ENCODE results near the gene NUDT7. TPM values are rescaled to one million over a fixed set of nuclear protein-coding genes. Genes with fewer than 3 reads are reported as not detected.
A peak's percentile ranks its signal among the peaks of the same experiment; 100 is the strongest.

The NUDT7 gene
- total RNA-seq (10 to 100 TPM; 15.3 to 62.6 (median 32.9) TPM), polyA plus RNA-seq (10 to 100 TPM; 24.7 to 58.8 (median 41.8) TPM)
- long read RNA-seq, donor 1, transcript NUDT7-202 (3 exons, 930 nt), result major isoform, 13 of 25 reads
- long read RNA-seq, donor 1, transcript NUDT7-201 (4 exons, 1,096 nt), result minor isoform, 7 of 25 reads
- long read RNA-seq, donor 1, partial matches to known transcripts, result 0 of 25 reads
- long read RNA-seq, donor 1, other reads (novel, unspliced or antisense), result 0 of 25 reads
- long read RNA-seq, donor 2, partial matches to known transcripts, result 0 of 11 reads
- long read RNA-seq, donor 2, other reads (novel, unspliced or antisense), result 0 of 11 reads
- long read RNA-seq, donor 3, transcript NUDT7-201 (4 exons, 1,096 nt), result major isoform, 5 of 15 reads
- long read RNA-seq, donor 3, partial matches to known transcripts, result 0 of 15 reads
- long read RNA-seq, donor 3, other reads (novel, unspliced or antisense), result 0 of 15 reads
- long read RNA-seq, donor 4, transcript NUDT7-205 (5 exons, 899 nt), result minor isoform, 5 of 33 reads
- long read RNA-seq, donor 4, transcript NUDT7-202 (3 exons, 930 nt), result major isoform, 18 of 33 reads
- long read RNA-seq, donor 4, transcript NUDT7-201 (4 exons, 1,096 nt), result minor isoform, 8 of 33 reads
- long read RNA-seq, donor 4, partial matches to known transcripts, result 0 of 33 reads
- long read RNA-seq, donor 4, other reads (novel, unspliced or antisense), result 1 of 33 reads
- long read RNA-seq, donor 5, transcript NUDT7-202 (3 exons, 930 nt), result major isoform, 19 of 50 reads
- long read RNA-seq, donor 5, transcript NUDT7-205 (5 exons, 899 nt), result minor isoform, 14 of 50 reads
- long read RNA-seq, donor 5, transcript NUDT7-201 (4 exons, 1,096 nt), result minor isoform, 10 of 50 reads
- long read RNA-seq, donor 5, partial matches to known transcripts, result 1 of 50 reads
- long read RNA-seq, donor 5, other reads (novel, unspliced or antisense), result 4 of 50 reads
- long read RNA-seq, donor 6, transcript NUDT7-202 (3 exons, 930 nt), result major isoform, 10 of 16 reads
- long read RNA-seq, donor 6, partial matches to known transcripts, result 0 of 16 reads
- long read RNA-seq, donor 6, other reads (novel, unspliced or antisense), result 1 of 16 reads
- long read RNA-seq, donor 7, partial matches to known transcripts, result 0 of 5 reads
- long read RNA-seq, donor 7, other reads (novel, unspliced or antisense), result 0 of 5 reads
- long read RNA-seq, donor 8, transcript NUDT7-202 (3 exons, 930 nt), result major isoform, 8 of 11 reads
- long read RNA-seq, donor 8, partial matches to known transcripts, result 0 of 11 reads
- long read RNA-seq, donor 8, other reads (novel, unspliced or antisense), result 0 of 11 reads
- long read RNA-seq, donor 9, transcript NUDT7-202 (3 exons, 930 nt), result major isoform, 9 of 15 reads
- long read RNA-seq, donor 9, partial matches to known transcripts, result 0 of 15 reads
- long read RNA-seq, donor 9, other reads (novel, unspliced or antisense), result 0 of 15 reads
- long read RNA-seq, donor 10, partial matches to known transcripts, result 0 of 3 reads
- long read RNA-seq, donor 10, other reads (novel, unspliced or antisense), result 0 of 3 reads

- WGBS, 4 donors, result 0 to 1% (median 1%) methylated on average over 8 to 55 of the region's 55 CpGs
- Histone ChIP-seq H3K27ac (peak within 1 kb of the TSS; percentile 77 to 95 (median 84)), H3K4me1 (replicated peaks in 1 of 2) (peaks cover 7 to 15% of the 10 kb centered on the region in 2 donors), H3K4me3 (peak within 1 kb of the TSS; percentile 36 to 83 (median 57)), H3K9me3 (replicated peaks in 1 of 3) (no peaks in the 10 kb centered on the region), H3K36me3 (replicated peaks in 1 of 2) (no peaks in the 10 kb centered on the region), H3K27me3 (no peaks in the 10 kb centered on the region)
- DNase-seq, result peak; percentile 99 to 100 (median 99)
- TF ChIP-seq CTCF (IDR thresholded peaks at IDR 0.05), result peak in 3 of 6 experiments; percentile 7 to 11 (median 9)
- TF ChIP-seq POLR2A (IDR thresholded peaks at IDR 0.05), result peak; percentile 62 to 89
- intact Hi-C loops (cut with DNase I), result no loop called here
These were observed at the start of gene NUDT7 for GRCh38 chr16:77722309-77723107. Gene NUDT7 (plus strand): TSS chr16:77722514. CDS start chr16:77722583, 69 bp downstream.

- H3K27me3 ChIP-seq, result no peaks in the 10 kb centered on the region
- 45 to 49% (median 47%) methylated on average over 4 of the region's 4 CpGs for WGBS, 4 donors
- no peak overlapping the region for H3K4me3 ChIP-seq
- no peak for TF ChIP-seq CTCF (IDR thresholded peaks at IDR 0.05)
- no peak for TF ChIP-seq POLR2A (IDR thresholded peaks at IDR 0.05)
- no peak overlapping the region for H3K27ac ChIP-seq
- no peaks in the 10 kb centered on the region for H3K9me3 ChIP-seq (replicated peaks in 1 of 3)
- H3K36me3 ChIP-seq (replicated peaks in 1 of 2), result no peaks in the 10 kb centered on the region
- intact Hi-C loops (cut with DNase I), result loop anchor here (5.0 to 10.0 kb wide), 3 partner anchors 102 to 300 kb away; no protein-coding TSS in a partner anchor
- no peaks in the 10 kb centered on the region for H3K4me1 ChIP-seq (replicated peaks in 1 of 2)
- DNase-seq, result no peak
These were observed 47.4 kb upstream of the NUDT7 start for GRCh38 chr16:77674888-77675287.

GRCh38 chr16:77675464-77676324 lies 46.6 kb upstream of the NUDT7 start:
- 22 to 28% (median 27%) methylated on average over 15 of the region's 15 CpGs for WGBS, 4 donors
- H3K27me3 ChIP-seq, result no peaks in the 10 kb centered on the region
- peak; percentile 67 to 92 (median 75) for DNase-seq
- TF ChIP-seq POLR2A (IDR thresholded peaks at IDR 0.05), result no peak
- peak; percentile 87 to 99 (median 96) for TF ChIP-seq CTCF (IDR thresholded peaks at IDR 0.05)
- no peaks in the 10 kb centered on the region for H3K4me1 ChIP-seq (replicated peaks in 1 of 2)
- intact Hi-C loops (cut with DNase I), result loop anchor here (2.0 to 10.0 kb wide), 4 partner anchors 102 to 299 kb away; no protein-coding TSS in a partner anchor
- H3K4me3 ChIP-seq, result no peak overlapping the region
- no peaks in the 10 kb centered on the region for H3K36me3 ChIP-seq (replicated peaks in 1 of 2)
- no peak overlapping the region for H3K27ac ChIP-seq
- no peaks in the 10 kb centered on the region for H3K9me3 ChIP-seq (replicated peaks in 1 of 3)
